ENCODE results near the gene UBASH3B.

UBASH3B gene

GRCh38 chr11:122677256-122677655 lies 21.7 kb downstream of the UBASH3B start:
- Histone ChIP-seq H3K4me1 (ENCODE audit: control insufficient read depth, insufficient read depth, low read length) (no peaks in the 10 kb centered on the region), H3K4me3 (ENCODE audit: low read length) (no peak overlapping the region), H3K27ac (ENCODE audit: low read length) (no peak overlapping the region), H3K9me3 (ENCODE audit: control insufficient read depth, insufficient read depth, low read length) (no peaks in the 10 kb centered on the region), H3K27me3 (ENCODE audit: control insufficient read depth, insufficient read depth, low read length) (no peaks in the 10 kb centered on the region), H3K36me3 (ENCODE audit: control insufficient read depth, insufficient read depth, low read length) (no peaks in the 10 kb centered on the region)
- WGBS (ENCODE audit: insufficient coverage, insufficient read length), result no CpG with 5 or more reads among the region's 6 CpGs
- DNase-seq (ENCODE audit: low read depth, low spot score), result no peak

GRCh38 chr11:122678406-122678805 lies 22.9 kb downstream of the UBASH3B start:
- H3K36me3 ChIP-seq (ENCODE audit: control insufficient read depth, insufficient read depth, low read length), result no peaks in the 10 kb centered on the region
- H3K27me3 ChIP-seq (ENCODE audit: control insufficient read depth, insufficient read depth, low read length), result no peaks in the 10 kb centered on the region
- no peaks in the 10 kb centered on the region for H3K9me3 ChIP-seq (ENCODE audit: control insufficient read depth, insufficient read depth, low read length)
- no peaks in the 10 kb centered on the region for H3K4me1 ChIP-seq (ENCODE audit: control insufficient read depth, insufficient read depth, low read length)
- H3K27ac ChIP-seq (ENCODE audit: low read length), result no peak overlapping the region
- DNase-seq (ENCODE audit: low read depth, low spot score), result no peak
- H3K4me3 ChIP-seq (ENCODE audit: low read length), result no peak overlapping the region

DNA sequence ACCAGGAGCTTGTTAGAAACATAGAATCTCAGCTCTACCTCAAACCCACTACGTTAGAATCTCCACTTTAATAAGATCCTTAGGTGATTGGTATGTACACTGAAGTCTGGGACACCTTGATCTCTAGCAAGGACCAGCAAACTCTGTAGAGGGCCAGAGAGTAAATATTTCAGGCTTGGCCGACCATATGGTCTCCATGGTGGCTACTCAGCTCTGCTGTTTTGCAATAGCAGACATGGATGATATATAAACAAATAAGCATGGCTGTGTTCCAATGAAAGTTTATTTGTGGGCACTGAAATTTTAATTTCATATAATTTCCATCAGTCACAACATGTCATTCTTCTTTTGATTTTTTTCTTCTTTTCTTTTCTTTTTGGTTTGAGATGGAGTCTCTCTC lies 23.9 kb downstream of the UBASH3B start:
- no CpG with 5 or more reads among the region's 2 CpGs for WGBS (ENCODE audit: insufficient coverage, insufficient read length)
- no peaks in the 10 kb centered on the region for H3K36me3 ChIP-seq (ENCODE audit: control insufficient read depth, insufficient read depth, low read length)
- no peak for DNase-seq (ENCODE audit: low read depth, low spot score)
- no peaks in the 10 kb centered on the region for H3K9me3 ChIP-seq (ENCODE audit: control insufficient read depth, insufficient read depth, low read length)
- H3K4me1 ChIP-seq (ENCODE audit: control insufficient read depth, insufficient read depth, low read length), result no peaks in the 10 kb centered on the region
- no peak overlapping the region for H3K27ac ChIP-seq (ENCODE audit: low read length)
- no peaks in the 10 kb centered on the region for H3K27me3 ChIP-seq (ENCODE audit: control insufficient read depth, insufficient read depth, low read length)
- no peak overlapping the region for H3K4me3 ChIP-seq (ENCODE audit: low read length)

GRCh38 chr11:122681070-122681469 lies 25.5 kb downstream of the UBASH3B start:
- H3K4me1 ChIP-seq (ENCODE audit: control insufficient read depth, insufficient read depth, low read length), result no peaks in the 10 kb centered on the region
- DNase-seq (ENCODE audit: low read depth, low spot score), result no peak
- no peak overlapping the region for H3K27ac ChIP-seq (ENCODE audit: low read length)
- no peaks in the 10 kb centered on the region for H3K9me3 ChIP-seq (ENCODE audit: control insufficient read depth, insufficient read depth, low read length)
- WGBS (ENCODE audit: insufficient coverage, insufficient read length), result no CpG with 5 or more reads among the region's 3 CpGs
- no peaks in the 10 kb centered on the region for H3K27me3 ChIP-seq (ENCODE audit: control insufficient read depth, insufficient read depth, low read length)
- H3K4me3 ChIP-seq (ENCODE audit: low read length), result no peak overlapping the region
- no peaks in the 10 kb centered on the region for H3K36me3 ChIP-seq (ENCODE audit: control insufficient read depth, insufficient read depth, low read length)

- no peak overlapping the region for H3K27ac ChIP-seq (ENCODE audit: low read length)
- H3K27me3 ChIP-seq (ENCODE audit: control insufficient read depth, insufficient read depth, low read length), result no peaks in the 10 kb centered on the region
- H3K4me1 ChIP-seq (ENCODE audit: control insufficient read depth, insufficient read depth, low read length), result no peaks in the 10 kb centered on the region
- no CpG with 5 or more reads among the region's 7 CpGs for WGBS (ENCODE audit: insufficient coverage, insufficient read length)
- no peaks in the 10 kb centered on the region for H3K9me3 ChIP-seq (ENCODE audit: control insufficient read depth, insufficient read depth, low read length)
- DNase-seq (ENCODE audit: low read depth, low spot score), result no peak
- H3K4me3 ChIP-seq (ENCODE audit: low read length), result no peak overlapping the region
- H3K36me3 ChIP-seq (ENCODE audit: control insufficient read depth, insufficient read depth, low read length), result no peaks in the 10 kb centered on the region
Observed at GRCh38 chr11:122681735-122682134, 26.2 kb downstream of the UBASH3B start.

GRCh38 chr11:122682464-122682863 lies 26.9 kb downstream of the UBASH3B start:
- Histone ChIP-seq H3K36me3 (ENCODE audit: control insufficient read depth, insufficient read depth, low read length) (no peaks in the 10 kb centered on the region), H3K4me3 (ENCODE audit: low read length) (no peak overlapping the region), H3K27me3 (ENCODE audit: control insufficient read depth, insufficient read depth, low read length) (no peaks in the 10 kb centered on the region), H3K9me3 (ENCODE audit: control insufficient read depth, insufficient read depth, low read length) (no peaks in the 10 kb centered on the region), H3K27ac (ENCODE audit: low read length) (no peak overlapping the region), H3K4me1 (ENCODE audit: control insufficient read depth, insufficient read depth, low read length) (no peaks in the 10 kb centered on the region)
- WGBS (ENCODE audit: insufficient coverage, insufficient read length), result no CpG with 5 or more reads among the region's 4 CpGs
- DNase-seq (ENCODE audit: low read depth, low spot score), result no peak

- Histone ChIP-seq H3K27me3 (ENCODE audit: control insufficient read depth, insufficient read depth, low read length) (no peaks in the 10 kb centered on the region), H3K4me3 (ENCODE audit: low read length) (no peak overlapping the region), H3K4me1 (ENCODE audit: control insufficient read depth, insufficient read depth, low read length) (no peaks in the 10 kb centered on the region), H3K27ac (ENCODE audit: low read length) (no peak overlapping the region), H3K36me3 (ENCODE audit: control insufficient read depth, insufficient read depth, low read length) (no peaks in the 10 kb centered on the region), H3K9me3 (ENCODE audit: control insufficient read depth, insufficient read depth, low read length) (no peaks in the 10 kb centered on the region)
- DNase-seq (ENCODE audit: low read depth, low spot score), result no peak
- WGBS (ENCODE audit: insufficient coverage, insufficient read length), result no CpG with 5 or more reads among the region's 2 CpGs
Observed at GRCh38 chr11:122685041-122685440, 29.5 kb downstream of the UBASH3B start.

DNA sequence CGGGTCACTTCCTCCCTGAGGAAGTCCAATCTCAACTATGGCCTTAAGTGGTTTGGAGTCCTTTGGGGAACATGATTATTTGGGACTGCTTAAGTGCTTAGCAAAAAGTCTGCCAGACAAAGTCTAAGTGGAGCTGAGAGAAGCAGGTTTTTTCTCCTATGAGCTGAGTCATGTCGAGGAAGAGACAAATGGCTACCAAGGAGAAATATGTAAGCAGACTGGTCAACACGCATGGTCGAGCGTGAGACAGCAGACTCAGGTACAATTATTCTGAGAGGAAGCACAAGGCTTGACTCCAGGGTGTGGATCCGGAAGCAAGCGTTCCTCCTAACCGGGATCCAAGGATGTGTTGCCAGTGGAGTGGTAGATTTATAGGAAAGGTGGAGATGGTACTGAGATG lies 30.6 kb downstream of the UBASH3B start:
- no peak for DNase-seq (ENCODE audit: low read depth, low spot score)
- Histone ChIP-seq H3K9me3 (ENCODE audit: control insufficient read depth, insufficient read depth, low read length) (no peaks in the 10 kb centered on the region), H3K4me3 (ENCODE audit: low read length) (no peak overlapping the region), H3K27me3 (ENCODE audit: control insufficient read depth, insufficient read depth, low read length) (no peaks in the 10 kb centered on the region), H3K27ac (ENCODE audit: low read length) (no peak overlapping the region), H3K36me3 (ENCODE audit: control insufficient read depth, insufficient read depth, low read length) (no peaks in the 10 kb centered on the region), H3K4me1 (ENCODE audit: control insufficient read depth, insufficient read depth, low read length) (no peaks in the 10 kb centered on the region)
- whole genome bisulfite sequencing (ENCODE audit: insufficient coverage, insufficient read length), result no CpG with 5 or more reads among the region's 8 CpGs

DNA sequence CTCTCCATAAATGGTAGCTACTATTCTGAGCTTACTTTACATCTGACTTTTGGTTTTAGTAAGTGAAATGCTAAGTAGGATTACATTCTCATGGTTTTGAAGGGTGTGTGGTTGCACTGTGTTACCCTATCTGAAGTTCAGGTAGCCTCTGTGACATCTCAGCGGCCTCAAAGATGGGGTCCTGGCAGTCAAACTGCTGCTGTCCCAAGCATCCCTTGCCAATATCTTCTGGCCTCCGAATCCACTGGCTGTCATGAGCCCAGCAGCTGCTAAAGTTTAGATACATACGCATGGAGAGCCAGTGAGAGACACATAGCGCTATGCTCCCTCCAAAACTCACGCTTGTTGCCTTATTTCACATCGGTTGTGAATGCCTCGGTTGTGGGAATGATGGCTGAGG lies 34.9 kb downstream of the UBASH3B start:
- Histone ChIP-seq H3K4me1 (ENCODE audit: control insufficient read depth, insufficient read depth, low read length) (peaks cover 4% of the 10 kb centered on the region; the same call in 1 of the 2 replicates), H3K4me3 (ENCODE audit: low read length) (no peak overlapping the region), H3K36me3 (ENCODE audit: control insufficient read depth, insufficient read depth, low read length) (no peaks in the 10 kb centered on the region), H3K27me3 (ENCODE audit: control insufficient read depth, insufficient read depth, low read length) (no peaks in the 10 kb centered on the region), H3K27ac (ENCODE audit: low read length) (no peak overlapping the region), H3K9me3 (ENCODE audit: control insufficient read depth, insufficient read depth, low read length) (no peaks in the 10 kb centered on the region)
- DNase-seq (ENCODE audit: low read depth, low spot score), result no peak
- WGBS (ENCODE audit: insufficient coverage, insufficient read length), result no CpG with 5 or more reads among the region's 7 CpGs

GRCh38 chr11:122690801-122691548 lies 35.5 kb downstream of the UBASH3B start:
- Histone ChIP-seq H3K36me3 (ENCODE audit: control insufficient read depth, insufficient read depth, low read length) (no peaks in the 10 kb centered on the region), H3K4me1 (ENCODE audit: control insufficient read depth, insufficient read depth, low read length) (peaks cover 4% of the 10 kb centered on the region; the same call in 1 of the 2 replicates), H3K27me3 (ENCODE audit: control insufficient read depth, insufficient read depth, low read length) (no peaks in the 10 kb centered on the region), H3K27ac (ENCODE audit: low read length) (no peak overlapping the region), H3K9me3 (ENCODE audit: control insufficient read depth, insufficient read depth, low read length) (no peaks in the 10 kb centered on the region), H3K4me3 (ENCODE audit: low read length) (no peak overlapping the region)
- WGBS (ENCODE audit: insufficient coverage, insufficient read length), result no CpG with 5 or more reads among the region's 14 CpGs
- no peak for DNase-seq (ENCODE audit: low read depth, low spot score)

DNA sequence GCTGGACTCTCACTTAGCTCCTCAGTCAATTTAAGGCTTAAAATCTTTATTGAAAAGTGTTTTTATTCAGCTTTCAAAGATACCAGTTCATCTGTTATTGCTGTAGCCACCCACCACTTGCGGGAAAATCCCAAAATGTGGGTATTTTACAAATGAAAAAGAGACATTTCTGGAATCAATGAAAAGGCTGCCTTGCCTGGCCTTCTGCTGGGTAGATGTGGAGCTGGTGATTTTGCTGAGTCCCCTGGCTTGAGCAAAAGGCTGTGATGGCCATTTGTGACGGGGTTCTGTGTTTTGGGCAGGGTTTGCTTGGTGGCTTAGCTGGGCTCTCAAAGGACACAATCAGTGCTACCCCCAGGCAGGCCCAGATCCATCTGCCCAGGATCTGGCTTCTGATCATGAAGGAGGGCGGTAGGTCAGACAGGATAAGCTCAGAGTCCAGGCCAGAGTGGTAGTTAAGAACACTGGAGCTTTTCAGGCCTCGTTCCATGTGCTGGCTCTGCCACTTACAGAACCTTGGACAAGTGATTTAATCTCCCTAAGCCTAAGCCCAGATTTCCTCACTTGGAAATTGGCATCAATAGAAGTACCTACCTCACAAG lies 36.1 kb downstream of the UBASH3B start:
- Histone ChIP-seq H3K36me3 (ENCODE audit: control insufficient read depth, insufficient read depth, low read length) (no peaks in the 10 kb centered on the region), H3K27ac (ENCODE audit: low read length) (no peak overlapping the region), H3K4me1 (ENCODE audit: control insufficient read depth, insufficient read depth, low read length) (peaks cover 4% of the 10 kb centered on the region; the same call in 1 of the 2 replicates), H3K9me3 (ENCODE audit: control insufficient read depth, insufficient read depth, low read length) (no peaks in the 10 kb centered on the region), H3K27me3 (ENCODE audit: control insufficient read depth, insufficient read depth, low read length) (no peaks in the 10 kb centered on the region), H3K4me3 (ENCODE audit: low read length) (no peak overlapping the region)
- no peak for DNase-seq (ENCODE audit: low read depth, low spot score)
- no CpG with 5 or more reads among the region's 4 CpGs for WGBS (ENCODE audit: insufficient coverage, insufficient read length)

All from iPS DF 6.9 (cell line).